ENCODE data around the gene CD247. TPM values are rescaled to one million over a fixed set of nuclear protein-coding genes. Genes with fewer than 3 reads are reported as not detected.

Gene CD247
- total RNA-seq, 2 donors from 2014 or later, result 2.6 to 4.9 TPM

DNA sequence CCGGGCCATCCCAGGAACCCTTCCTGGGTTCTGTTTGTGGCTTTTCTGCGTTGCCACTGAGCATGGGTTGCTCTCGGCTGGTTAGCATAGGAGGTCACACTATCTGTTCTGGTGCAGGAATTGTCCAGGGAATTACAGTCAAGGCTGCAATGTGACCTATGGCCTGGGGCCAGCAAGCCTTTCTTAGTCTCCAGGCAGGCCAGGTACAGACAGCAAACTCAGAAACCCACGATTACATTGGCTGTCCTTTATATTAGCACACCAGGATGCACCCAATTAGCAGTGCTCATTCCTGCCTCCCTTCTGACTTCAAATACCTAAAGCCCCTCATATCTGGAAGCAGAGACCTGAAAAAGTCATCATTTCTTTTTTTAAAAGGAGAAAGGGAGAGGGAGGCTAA, 55.2 kb downstream of the CD247 start:
- no peaks in the 10 kb centered on the region for H3K9me3 ChIP-seq
- H3K27me3 ChIP-seq, result no peaks in the 10 kb centered on the region
- no peaks in the 10 kb centered on the region for H3K36me3 ChIP-seq
- no peaks in the 10 kb centered on the region for H3K4me1 ChIP-seq
- no peak overlapping the region for H3K27ac ChIP-seq
- H3K9ac ChIP-seq (ENCODE audit: low read depth in 2 of 2, low read length in 2 of 2), result no peak overlapping the region
- no peak overlapping the region for H3K4me3 ChIP-seq
- intact Hi-C loops (cut with DNase I), result no loop called here
- no peak for DNase-seq
- TF ChIP-seq, protein P1, sequence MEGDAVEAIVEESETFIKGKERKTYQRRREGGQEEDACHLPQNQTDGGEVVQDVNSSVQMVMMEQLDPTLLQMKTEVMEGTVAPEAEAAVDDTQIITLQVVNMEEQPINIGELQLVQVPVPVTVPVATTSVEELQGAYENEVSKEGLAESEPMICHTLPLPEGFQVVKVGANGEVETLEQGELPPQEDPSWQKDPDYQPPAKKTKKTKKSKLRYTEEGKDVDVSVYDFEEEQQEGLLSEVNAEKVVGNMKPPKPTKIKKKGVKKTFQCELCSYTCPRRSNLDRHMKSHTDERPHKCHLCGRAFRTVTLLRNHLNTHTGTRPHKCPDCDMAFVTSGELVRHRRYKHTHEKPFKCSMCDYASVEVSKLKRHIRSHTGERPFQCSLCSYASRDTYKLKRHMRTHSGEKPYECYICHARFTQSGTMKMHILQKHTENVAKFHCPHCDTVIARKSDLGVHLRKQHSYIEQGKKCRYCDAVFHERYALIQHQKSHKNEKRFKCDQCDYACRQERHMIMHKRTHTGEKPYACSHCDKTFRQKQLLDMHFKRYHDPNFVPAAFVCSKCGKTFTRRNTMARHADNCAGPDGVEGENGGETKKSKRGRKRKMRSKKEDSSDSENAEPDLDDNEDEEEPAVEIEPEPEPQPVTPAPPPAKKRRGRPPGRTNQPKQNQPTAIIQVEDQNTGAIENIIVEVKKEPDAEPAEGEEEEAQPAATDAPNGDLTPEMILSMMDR (IDR thresholded peaks at IDR 0.05), result no peak

DNA sequence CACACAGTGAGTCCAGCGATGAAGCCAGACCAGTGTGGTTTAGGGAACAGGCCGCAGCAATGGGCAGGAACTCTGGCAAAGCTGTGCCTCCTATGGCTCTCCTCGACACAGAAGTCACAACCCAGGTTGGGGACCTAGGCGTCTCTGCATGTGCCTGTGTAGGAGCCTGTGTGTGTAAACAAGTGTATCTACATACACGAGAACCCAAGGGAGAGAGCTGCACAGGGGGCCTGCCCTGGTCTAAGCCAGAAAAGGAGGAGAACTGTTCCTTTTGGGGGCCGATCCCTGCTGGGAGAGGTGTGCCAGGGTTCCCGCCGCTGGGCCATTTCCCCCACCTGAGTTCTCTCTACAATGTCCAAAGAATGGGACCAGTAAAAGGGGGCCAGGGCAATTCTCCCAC, 56.0 kb downstream of the CD247 start:
- no peak overlapping the region for H3K9ac ChIP-seq (ENCODE audit: low read depth in 2 of 2, low read length in 2 of 2)
- H3K4me3 ChIP-seq, result no peak overlapping the region
- H3K36me3 ChIP-seq, result no peaks in the 10 kb centered on the region
- H3K27ac ChIP-seq, result no peak overlapping the region
- no peaks in the 10 kb centered on the region for H3K9me3 ChIP-seq
- intact Hi-C loops (cut with DNase I), result no loop called here
- TF ChIP-seq, protein P1 (IDR thresholded peaks at IDR 0.05), result no peak
- no peaks in the 10 kb centered on the region for H3K4me1 ChIP-seq
- no peaks in the 10 kb centered on the region for H3K27me3 ChIP-seq
- DNase-seq, result no peak

DNA sequence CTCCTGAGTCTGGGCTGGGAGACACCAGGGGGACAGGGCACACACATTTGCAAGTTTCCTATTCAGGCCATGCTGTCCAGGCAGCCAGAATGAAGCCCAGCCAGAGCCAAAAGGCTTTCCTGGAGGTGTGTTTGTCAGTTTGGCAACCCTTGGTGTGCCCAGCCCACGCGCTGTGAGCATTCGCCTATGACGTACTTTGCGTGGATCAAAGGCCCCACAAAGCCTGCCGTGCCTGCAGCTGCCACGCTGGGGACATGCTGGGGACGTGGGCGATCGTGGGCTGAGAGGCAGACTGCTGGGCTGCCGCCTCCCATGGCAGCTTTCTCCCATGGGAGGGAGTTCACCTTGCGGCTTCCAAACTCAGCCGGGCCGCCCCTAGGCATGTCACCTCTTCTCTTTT, 57.5 kb downstream of the CD247 start:
- intact Hi-C loops (cut with DNase I), result no loop called here
- H3K9me3 ChIP-seq, result no peaks in the 10 kb centered on the region
- no peaks in the 10 kb centered on the region for H3K27me3 ChIP-seq
- H3K27ac ChIP-seq, result no peak overlapping the region
- H3K4me1 ChIP-seq, result no peaks in the 10 kb centered on the region
- TF ChIP-seq, protein P1 (IDR thresholded peaks at IDR 0.05), result no peak
- H3K4me3 ChIP-seq, result no peak overlapping the region
- no peaks in the 10 kb centered on the region for H3K36me3 ChIP-seq
- no peak overlapping the region for H3K9ac ChIP-seq (ENCODE audit: low read depth in 2 of 2, low read length in 2 of 2)
- no peak for DNase-seq

DNA sequence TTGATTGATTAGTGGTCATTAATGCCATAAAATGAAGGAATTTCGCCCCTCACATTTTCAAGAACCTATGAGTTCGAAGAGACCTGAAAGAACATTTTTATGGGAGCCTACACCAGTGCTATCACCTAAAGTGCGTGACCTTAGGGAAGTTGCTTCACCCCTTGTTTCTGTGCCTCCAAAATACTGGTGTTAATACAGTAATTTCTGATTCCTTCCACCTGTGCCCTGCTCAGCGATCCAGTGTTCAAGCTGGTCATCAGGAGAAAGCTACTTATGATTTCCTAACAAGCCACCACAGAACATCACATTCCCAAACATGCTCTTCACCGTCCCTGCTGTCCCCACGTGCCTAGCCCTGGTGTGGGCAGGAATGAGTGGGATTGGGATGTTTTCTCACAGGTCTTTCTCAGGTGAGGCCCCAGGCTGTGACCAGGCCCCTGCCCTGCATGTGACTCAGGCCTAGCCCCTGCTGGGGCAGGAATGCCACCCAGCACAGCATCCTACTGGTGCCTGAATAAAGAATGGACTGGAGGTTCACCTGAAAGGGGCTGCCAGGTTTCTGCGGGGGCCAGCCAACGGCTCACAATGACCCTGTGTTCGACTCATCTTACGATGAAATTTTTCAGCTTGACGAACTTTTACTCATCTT, 60.3 kb downstream of the CD247 start:
- no peaks in the 10 kb centered on the region for H3K4me1 ChIP-seq
- H3K9me3 ChIP-seq, result no peaks in the 10 kb centered on the region
- TF ChIP-seq, protein P1 (IDR thresholded peaks at IDR 0.05), result no peak
- H3K4me3 ChIP-seq, result no peak overlapping the region
- intact Hi-C loops (cut with DNase I), result no loop called here
- H3K27ac ChIP-seq, result no peak overlapping the region
- H3K27me3 ChIP-seq, result no peaks in the 10 kb centered on the region
- DNase-seq, result no peak
- no peaks in the 10 kb centered on the region for H3K36me3 ChIP-seq
- H3K9ac ChIP-seq (ENCODE audit: low read depth in 2 of 2, low read length in 2 of 2), result no peak overlapping the region

DNA sequence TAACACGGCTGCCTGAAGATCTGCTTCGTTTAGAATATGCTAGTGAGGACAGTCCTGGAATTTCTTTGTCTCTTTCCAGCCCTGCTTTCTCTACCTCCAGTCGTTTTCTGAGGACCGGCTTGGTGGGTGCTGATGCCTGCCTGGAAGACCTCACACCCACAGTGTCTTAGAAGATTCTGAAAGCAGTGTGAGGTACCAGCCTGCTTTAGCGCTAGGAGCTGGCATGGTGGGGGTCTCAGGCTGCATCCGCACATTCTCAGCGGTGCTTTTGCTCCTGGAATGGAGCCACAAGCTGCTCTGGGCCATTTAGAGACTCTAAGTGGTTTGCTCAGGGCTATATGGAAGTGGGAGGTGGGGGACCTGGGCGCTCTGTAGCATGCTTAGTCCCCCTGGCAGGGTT, 61.4 kb downstream of the CD247 start:
- H3K9me3 ChIP-seq, result no peaks in the 10 kb centered on the region
- no peak overlapping the region for H3K27ac ChIP-seq
- intact Hi-C loops (cut with DNase I), result no loop called here

More for the DNA sequence above, 61.4 kb downstream of the CD247 start:
- DNase-seq, result no peak
- H3K9ac ChIP-seq (ENCODE audit: low read depth in 2 of 2, low read length in 2 of 2), result no peak overlapping the region
- H3K4me1 ChIP-seq, result no peaks in the 10 kb centered on the region
- H3K4me3 ChIP-seq, result no peak overlapping the region
- H3K27me3 ChIP-seq, result no peaks in the 10 kb centered on the region
- no peaks in the 10 kb centered on the region for H3K36me3 ChIP-seq
- TF ChIP-seq, protein P1 (IDR thresholded peaks at IDR 0.05), result no peak

Data from colonic mucosa (tissue), 4 donors.